Esophagus (tissue), 2 donors: ENCODE measurements around the gene POMT1. TPM values are rescaled to one million over a fixed set of nuclear protein-coding genes. Genes with fewer than 3 reads are reported as not detected.

Source experiments
- H3K27ac ChIP-seq, 2 donors: one replicate each; pipeline ENCODE4 v1.5.1; 2013; ENCODE audit warnings: low read depth in 2 of 2, mild to moderate bottlenecking in 2 of 2, inconsistent platforms in 1 of 2, low read length in 1 of 2, moderate library complexity in 1 of 2
- H3K27me3 ChIP-seq, 2 donors: one replicate each; pipeline ENCODE4 v1.6.1; 2013; ENCODE audit warnings: low read length in 2 of 2, control low read depth in 1 of 2, mild to moderate bottlenecking in 1 of 2; ENCODE audit not compliant: insufficient read depth in 2 of 2, control insufficient read depth in 1 of 2
- H3K36me3 ChIP-seq, 2 donors: one replicate each; pipeline ENCODE4 v1.6.1; 2013; ENCODE audit warnings: low read length in 1 of 2; ENCODE audit not compliant: control insufficient read depth in 2 of 2, insufficient read depth in 2 of 2
- H3K4me1 ChIP-seq, 2 donors: one replicate each; pipeline ENCODE4 v1.6.1; 2013; ENCODE audit warnings: low read length in 1 of 2; ENCODE audit not compliant: control insufficient read depth in 2 of 2, insufficient read depth in 2 of 2
- H3K4me3 ChIP-seq, 2 donors: one replicate each; pipeline ENCODE4 v1.5.1; 2013; ENCODE audit warnings: low read length in 2 of 2, mild to moderate bottlenecking in 2 of 2, low read depth in 1 of 2, moderate library complexity in 1 of 2
- H3K9me3 ChIP-seq, 2 donors: one replicate each; pipeline ENCODE4 v1.6.1; 2013; ENCODE audit warnings: mild to moderate bottlenecking in 2 of 2, low read depth in 1 of 2, low read length in 1 of 2, moderate library complexity in 1 of 2; ENCODE audit not compliant: control insufficient read depth in 2 of 2, insufficient read depth in 1 of 2
- WGBS, 2 donors: extraction: QIAGEN DNeasy Blood & Tissue Kit; methylation state at CpG; one replicate each; pipeline ENCODE4 v1.1.7; 2013; 5-methylcytosine and 5-hydroxymethylcytosine counted together
- polyA plus RNA-seq, 2 donors: library from polyadenylated mRNA; stranded (reverse); fragments of 200-250 nt; gene quantifications; one replicate each; pipeline ENCODE4 v1.2.3, GENCODE V29; 2013
- donor health status: healthy with polysubstance abuse.
- donor health status: Bipolar disorder and iron deficiency.

Gene POMT1
- polyA plus RNA-seq, 2 donors, result 11.5 to 18.2 TPM

DNA sequence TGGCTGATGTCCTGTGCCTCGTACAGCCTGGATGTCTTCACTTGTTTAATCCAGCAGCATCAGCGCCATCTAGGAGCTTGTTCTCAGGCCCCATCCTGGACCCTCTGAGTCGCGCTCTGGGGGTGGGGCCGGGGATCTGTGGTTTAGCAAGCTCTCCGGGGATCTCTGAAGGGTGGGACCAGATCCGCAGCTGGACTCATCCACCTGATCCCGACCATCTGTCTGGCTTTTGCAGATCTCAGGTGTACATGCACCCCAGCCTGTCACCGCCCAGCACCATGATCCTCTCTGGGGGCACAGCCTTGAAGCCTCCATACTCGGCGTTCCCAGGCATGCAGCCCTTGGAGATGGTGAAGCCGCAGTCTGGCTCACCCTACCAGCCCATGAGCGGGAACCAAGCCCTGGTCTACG is 15.1 kb upstream of the POMT1 start:
- no peaks in the 10 kb centered on the region for H3K27me3 ChIP-seq
- H3K4me3 ChIP-seq, result no peak overlapping the region
- H3K36me3 ChIP-seq, result peaks cover 40 to 87% of the 10 kb centered on the region in 2 donors
- H3K27ac ChIP-seq, result no peak overlapping the region
- H3K4me1 ChIP-seq, result peaks cover 0 to 6% of the 10 kb centered on the region in 2 donors
- WGBS, 2 donors, result 78 to 85% methylated on average over 14 of the region's 14 CpGs
- no peaks in the 10 kb centered on the region for H3K9me3 ChIP-seq

DNA sequence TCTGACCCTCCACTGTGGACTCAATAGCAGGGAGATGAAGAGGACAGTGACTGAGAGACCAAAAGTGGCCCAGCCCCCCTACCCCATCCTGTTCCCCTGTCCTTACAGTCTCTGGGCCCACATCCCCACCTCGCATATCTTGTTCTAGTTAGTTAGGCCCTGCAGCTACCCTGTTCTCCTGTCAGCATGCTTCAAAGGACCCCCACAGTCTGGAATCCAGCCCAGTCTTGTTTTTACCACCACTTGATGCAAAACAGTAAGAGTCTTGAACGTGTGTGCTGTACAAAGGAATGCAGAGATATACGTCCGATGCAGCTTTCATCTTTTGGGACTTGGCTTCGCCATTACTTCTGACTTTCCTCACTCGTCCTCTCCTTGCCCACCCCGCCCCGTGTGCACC is 12.2 kb upstream of the POMT1 start:
- peaks cover 0 to 3% of the 10 kb centered on the region in 2 donors for H3K4me1 ChIP-seq
- H3K9me3 ChIP-seq, result no peaks in the 10 kb centered on the region
- no peak overlapping the region for H3K27ac ChIP-seq
- H3K27me3 ChIP-seq, result no peaks in the 10 kb centered on the region
- 73 to 75% methylated on average over 8 of the region's 8 CpGs for WGBS, 2 donors
- no peak overlapping the region for H3K4me3 ChIP-seq
- H3K36me3 ChIP-seq, result peaks cover 48 to 88% of the 10 kb centered on the region in 2 donors

DNA sequence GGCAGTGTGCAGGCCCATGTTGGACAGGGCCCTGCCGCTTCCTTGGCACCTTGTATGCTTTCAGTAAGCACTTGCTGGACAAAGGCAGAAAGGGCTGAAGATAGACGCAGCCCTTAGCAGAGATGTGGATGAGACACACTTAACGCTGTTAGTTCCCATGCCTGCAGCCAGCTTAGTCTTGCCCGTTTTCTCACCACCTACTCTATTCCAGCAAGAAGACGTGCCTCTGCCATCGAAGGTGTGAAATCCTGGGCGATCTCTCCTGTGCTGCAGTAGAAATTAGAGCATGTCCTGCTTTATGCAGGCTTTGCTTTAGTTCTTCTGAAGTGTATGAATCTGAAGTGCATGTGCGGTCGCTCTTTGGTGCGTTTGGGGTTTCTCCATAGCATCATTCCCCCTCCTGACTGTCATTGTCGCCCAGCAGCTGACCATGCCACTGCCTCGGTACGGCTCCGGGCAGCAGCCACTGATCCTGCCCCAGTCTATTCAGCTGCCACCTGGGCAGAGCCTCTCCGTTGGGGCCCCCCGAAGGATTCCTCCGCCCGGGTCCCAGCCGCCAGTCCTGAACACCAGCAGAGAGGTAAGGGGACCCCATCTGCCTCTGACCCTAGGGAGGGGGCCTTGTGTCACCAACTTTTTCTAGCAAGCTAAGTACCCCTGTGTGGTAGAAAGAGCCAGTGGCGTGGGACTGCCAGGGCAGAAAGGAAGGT is 11.6 kb upstream of the POMT1 start:
- Histone ChIP-seq H3K4me1 (no peaks in the 10 kb centered on the region), H3K27ac (no peak overlapping the region), H3K9me3 (no peaks in the 10 kb centered on the region), H3K27me3 (no peaks in the 10 kb centered on the region), H3K4me3 (no peak overlapping the region), H3K36me3 (peaks cover 51 to 87% of the 10 kb centered on the region in 2 donors)
- 93 to 96% methylated on average over 20 of the region's 20 CpGs for WGBS, 2 donors

DNA sequence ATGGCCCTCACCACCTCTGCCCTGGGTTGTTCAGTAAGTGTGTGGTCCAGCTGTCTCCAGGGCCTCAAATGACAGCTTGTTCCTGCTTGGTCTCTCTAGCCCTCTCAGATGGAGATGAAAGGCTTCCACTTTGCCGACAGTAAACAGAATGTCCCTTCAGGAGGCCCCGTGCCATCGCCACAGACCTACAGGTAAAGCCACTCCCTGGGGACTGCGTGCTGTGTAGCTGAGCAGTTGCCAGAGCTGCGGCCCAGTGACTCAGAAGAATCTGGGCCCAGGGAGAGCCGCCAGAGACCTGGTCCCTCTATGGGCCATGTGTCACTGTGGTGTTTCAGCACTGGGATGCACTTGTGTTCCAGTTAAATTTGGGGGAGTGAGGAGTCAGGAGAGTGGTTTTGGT is 10.6 kb upstream of the POMT1 start:
- H3K9me3 ChIP-seq, result no peaks in the 10 kb centered on the region
- H3K4me1 ChIP-seq, result no peaks in the 10 kb centered on the region
- peaks cover 51 to 93% of the 10 kb centered on the region in 2 donors for H3K36me3 ChIP-seq
- 85 to 86% methylated on average over 6 of the region's 6 CpGs for WGBS, 2 donors
- H3K27ac ChIP-seq, result no peak overlapping the region
- H3K27me3 ChIP-seq, result no peaks in the 10 kb centered on the region
- H3K4me3 ChIP-seq, result no peak overlapping the region

DNA sequence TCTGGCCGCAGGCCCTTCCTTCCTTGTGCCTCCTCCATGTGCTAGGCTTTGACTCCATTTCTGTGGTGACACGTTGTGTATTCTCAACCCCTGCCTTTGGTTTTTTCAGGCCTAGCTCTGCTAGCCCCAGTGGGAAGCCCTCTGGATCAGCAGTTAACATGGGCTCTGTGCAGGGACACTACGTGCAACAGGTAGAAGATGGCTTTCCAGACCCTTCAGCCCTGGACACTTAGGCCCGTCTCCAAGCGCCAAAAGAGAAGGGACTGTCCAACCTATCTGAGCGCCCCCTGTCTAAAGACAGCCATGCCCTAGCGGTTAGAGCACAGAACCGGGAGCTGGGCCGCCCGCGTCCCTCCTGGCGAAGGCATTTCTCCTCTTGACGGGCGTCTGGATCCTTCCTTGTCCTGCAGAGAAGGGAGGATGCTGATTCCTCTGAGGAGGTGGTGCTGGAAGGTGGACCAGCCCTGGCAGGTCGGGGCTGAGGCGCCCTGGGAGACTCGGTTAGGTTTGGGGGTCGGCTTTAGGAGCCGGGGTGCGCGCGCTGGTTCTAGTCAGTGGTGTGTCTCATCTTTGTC is 8.3 kb upstream of the POMT1 start:
- 89 to 91% methylated on average over 22 of the region's 22 CpGs for WGBS, 2 donors

DNA sequence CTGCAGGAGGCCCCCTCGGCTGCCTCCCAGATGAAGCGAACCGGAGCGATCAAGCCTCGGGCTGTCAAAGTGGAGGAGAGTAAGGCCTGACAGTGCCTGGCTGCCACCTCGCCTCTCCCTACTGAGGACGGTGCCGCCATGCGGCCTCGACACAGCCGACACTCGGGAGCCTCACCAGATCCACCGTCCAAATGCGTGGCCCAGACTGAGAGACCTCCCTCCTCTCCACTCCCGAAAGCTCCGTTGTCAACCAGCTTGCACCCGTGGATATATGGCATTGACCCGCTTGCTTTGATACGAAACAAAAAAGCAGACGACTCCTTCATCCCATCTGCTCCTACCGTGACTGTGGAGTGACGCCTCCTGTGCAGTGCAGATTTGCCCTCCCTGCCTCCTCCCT is 6.9 kb upstream of the POMT1 start:
- H3K9me3 ChIP-seq, result no peaks in the 10 kb centered on the region
- WGBS, 2 donors, result 86% methylated on average over 22 of the region's 22 CpGs
- H3K4me1 ChIP-seq, result peaks cover 0 to under 1% of the 10 kb centered on the region in 2 donors
- no peak overlapping the region for H3K27ac ChIP-seq
- H3K4me3 ChIP-seq, result no peak overlapping the region
- H3K36me3 ChIP-seq, result peaks cover 41 to 79% of the 10 kb centered on the region in 2 donors
- no peaks in the 10 kb centered on the region for H3K27me3 ChIP-seq

More for the DNA sequence above, 8.3 kb upstream of the POMT1 start:
- H3K36me3 ChIP-seq, result peaks cover 45 to 88% of the 10 kb centered on the region in 2 donors
- no peaks in the 10 kb centered on the region for H3K4me1 ChIP-seq
- no peaks in the 10 kb centered on the region for H3K9me3 ChIP-seq
- H3K4me3 ChIP-seq, result no peak overlapping the region
- H3K27me3 ChIP-seq, result no peaks in the 10 kb centered on the region
- no peak overlapping the region for H3K27ac ChIP-seq

DNA sequence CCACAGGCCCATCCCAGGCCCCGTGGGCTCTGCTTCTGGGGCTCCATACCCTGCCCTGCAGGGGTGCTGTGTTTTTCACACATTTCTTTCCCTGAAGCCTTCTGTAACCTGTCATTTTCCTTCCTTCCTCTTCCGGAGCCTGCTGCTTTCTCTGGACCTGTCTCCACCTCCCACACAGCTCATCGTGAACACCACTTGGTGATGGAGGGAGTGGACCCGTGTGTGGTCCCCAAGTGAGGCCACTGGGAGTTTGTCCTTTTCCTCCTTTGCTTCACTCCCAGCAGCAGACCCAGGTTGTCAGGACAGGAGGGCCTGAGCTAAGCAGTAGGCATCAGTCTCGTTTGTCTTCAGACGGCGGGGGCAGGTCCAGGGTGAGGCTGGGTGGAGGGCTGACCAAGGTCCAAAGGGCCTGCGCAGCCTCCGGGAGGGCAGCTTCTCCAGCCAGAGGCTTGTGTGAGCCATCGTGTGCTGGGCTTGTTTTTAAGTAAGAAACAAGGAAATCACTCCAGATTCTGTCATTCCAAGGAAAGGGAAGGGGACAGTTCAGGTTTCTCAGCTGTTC is 5.8 kb upstream of the POMT1 start:
- Histone ChIP-seq H3K36me3 (peaks cover 30 to 69% of the 10 kb centered on the region in 2 donors), H3K27me3 (no peaks in the 10 kb centered on the region)

DNA sequence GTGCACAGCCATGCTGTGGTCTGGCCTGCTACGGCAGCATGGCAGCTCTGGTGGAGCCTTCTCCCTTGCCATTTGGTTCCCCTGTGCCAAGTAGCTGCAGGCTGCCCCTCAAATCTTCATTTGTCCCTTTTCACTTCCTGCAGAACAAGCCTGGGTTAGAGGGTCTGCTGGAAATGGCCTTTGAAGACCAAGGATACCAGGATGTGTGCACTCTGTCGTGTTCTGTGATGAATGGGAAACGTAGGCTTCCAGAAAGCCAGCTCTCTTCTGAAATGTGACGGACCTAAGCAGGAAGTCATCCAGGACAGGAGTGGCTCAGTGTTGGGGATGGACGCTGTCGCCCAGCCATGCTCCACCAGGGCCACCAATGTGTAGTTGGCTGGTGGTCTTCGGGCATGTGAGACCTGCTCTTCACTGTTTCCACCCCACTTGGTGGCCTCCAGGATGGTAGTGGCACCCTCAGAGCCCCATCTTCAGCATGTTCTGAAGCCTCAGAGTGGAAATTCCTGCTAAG is 3.4 kb upstream of the POMT1 start:
- Histone ChIP-seq H3K27ac (no peak overlapping the region), H3K4me1 (peaks cover 3 to 7% of the 10 kb centered on the region in 2 donors), H3K9me3 (no peaks in the 10 kb centered on the region), H3K27me3 (no peaks in the 10 kb centered on the region), H3K36me3 (peaks cover 13 to 47% of the 10 kb centered on the region in 2 donors), H3K4me3 (no peak overlapping the region)
- WGBS, 2 donors, result 78 to 81% methylated on average over 7 of the region's 7 CpGs

More for the DNA sequence above, 5.8 kb upstream of the POMT1 start:
- Histone ChIP-seq H3K4me3 (no peak overlapping the region), H3K9me3 (no peaks in the 10 kb centered on the region), H3K27ac (no peak overlapping the region), H3K4me1 (peaks cover 3% of the 10 kb centered on the region in 2 donors)
- WGBS, 2 donors, result 69 to 80% methylated on average over 10 of the region's 10 CpGs

DNA sequence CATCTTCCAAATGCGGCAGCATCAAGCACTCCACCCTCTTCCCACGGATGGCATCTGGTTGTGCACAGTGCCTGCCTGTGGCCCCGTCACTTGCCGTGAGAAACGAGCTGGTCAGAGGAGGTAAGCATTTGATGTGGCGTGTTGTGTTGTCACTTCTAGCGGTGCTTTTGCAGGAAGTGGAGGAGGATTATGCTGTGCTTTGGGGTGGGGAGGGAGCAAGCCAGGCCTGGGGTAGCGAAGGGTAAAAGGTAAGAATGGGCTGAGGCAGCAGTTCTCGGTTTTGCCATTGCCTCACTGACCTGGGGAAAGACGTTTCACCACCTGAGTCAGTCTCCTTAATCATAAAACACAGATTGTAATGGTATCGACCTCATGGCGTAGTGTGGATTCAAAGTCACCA is 2.3 kb upstream of the POMT1 start:
- Histone ChIP-seq H3K36me3 (peaks cover 5 to 37% of the 10 kb centered on the region in 2 donors), H3K4me3 (no peak overlapping the region), H3K27ac (no peak overlapping the region), H3K27me3 (no peaks in the 10 kb centered on the region), H3K9me3 (no peaks in the 10 kb centered on the region), H3K4me1 (peaks cover 3 to 7% of the 10 kb centered on the region in 2 donors)
- 63 to 64% methylated on average over 12 of the region's 12 CpGs for WGBS, 2 donors
